ENCODE data around the gene SLC13A3. TPM values are rescaled to one million over a fixed set of nuclear protein-coding genes. Genes with fewer than 3 reads are reported as not detected.

The SLC13A3 gene
- total RNA-seq, 1 experiment from 2014 or later, result not detected

GRCh38 chr20:46646659-46647380 is 4.4 kb downstream of the SLC13A3 start:
- H3K9me3 Mint-ChIP-seq (ENCODE audit: low read depth, unreplicated experiment), result no peaks in the 10 kb centered on the region
- intact Hi-C loops (cut with micrococcal nuclease; ENCODE audit: unreplicated experiment), result no loop called here
- TF ChIP-seq CTCF (IDR thresholded peaks at IDR 0.05; ENCODE audit: unreplicated experiment), result no peak
- peaks cover 8% of the 10 kb centered on the region for H3K36me3 Mint-ChIP-seq (ENCODE audit: insufficient read depth, unreplicated experiment)
- CTCF ChIA-PET, result interaction anchor here (1.4 kb wide), 1 partner anchor 16 kb away, joined by 3 read pairs; no protein-coding TSS in a partner anchor
- peaks cover 71% of the 10 kb centered on the region for H3K27me3 Mint-ChIP-seq (ENCODE audit: unreplicated experiment)
- H3K27ac Mint-ChIP-seq (ENCODE audit: unreplicated experiment), result no peak overlapping the region
- no peak for DNase-seq
- no TSS peak for BruUV-seq (replicated peaks)
- H3K4me3 Mint-ChIP-seq (ENCODE audit: low read depth, unreplicated experiment), result no peak overlapping the region
- no peaks in the 10 kb centered on the region for H3K4me1 Mint-ChIP-seq (ENCODE audit: low read depth, unreplicated experiment)

DNA sequence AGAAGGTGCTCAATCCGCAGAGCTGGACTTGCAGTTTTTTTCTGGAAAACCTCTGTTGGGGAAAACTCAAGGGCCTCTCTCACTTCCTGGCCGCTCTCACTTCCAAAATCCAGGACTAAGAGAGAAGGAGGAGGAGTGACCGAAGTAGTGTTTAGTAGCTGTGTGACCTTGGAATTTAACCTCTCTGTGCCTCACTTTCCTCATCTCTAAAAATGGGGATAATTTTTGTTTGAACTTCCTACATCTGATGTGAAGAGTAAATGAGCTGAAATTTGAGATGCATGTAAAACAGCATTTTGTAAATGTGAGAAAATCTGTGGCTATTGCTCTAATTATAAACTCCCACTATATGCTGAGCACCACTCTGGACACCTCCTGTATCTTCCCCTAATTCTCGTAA is 5.1 kb downstream of the SLC13A3 start:
- H3K27me3 Mint-ChIP-seq (ENCODE audit: unreplicated experiment), result peaks cover 67% of the 10 kb centered on the region
- H3K27ac Mint-ChIP-seq (ENCODE audit: unreplicated experiment), result no peak overlapping the region
- no peaks in the 10 kb centered on the region for H3K9me3 Mint-ChIP-seq (ENCODE audit: low read depth, unreplicated experiment)
- no peak for DNase-seq
- intact Hi-C loops (cut with micrococcal nuclease; ENCODE audit: unreplicated experiment), result no loop called here
- BruUV-seq (replicated peaks), result no TSS peak
- H3K4me3 Mint-ChIP-seq (ENCODE audit: low read depth, unreplicated experiment), result no peak overlapping the region
- no peak for TF ChIP-seq CTCF (IDR thresholded peaks at IDR 0.05; ENCODE audit: unreplicated experiment)
- no peaks in the 10 kb centered on the region for H3K4me1 Mint-ChIP-seq (ENCODE audit: low read depth, unreplicated experiment)
- peaks cover 6% of the 10 kb centered on the region for H3K36me3 Mint-ChIP-seq (ENCODE audit: insufficient read depth, unreplicated experiment)
- CTCF ChIA-PET, result no interaction called here

DNA sequence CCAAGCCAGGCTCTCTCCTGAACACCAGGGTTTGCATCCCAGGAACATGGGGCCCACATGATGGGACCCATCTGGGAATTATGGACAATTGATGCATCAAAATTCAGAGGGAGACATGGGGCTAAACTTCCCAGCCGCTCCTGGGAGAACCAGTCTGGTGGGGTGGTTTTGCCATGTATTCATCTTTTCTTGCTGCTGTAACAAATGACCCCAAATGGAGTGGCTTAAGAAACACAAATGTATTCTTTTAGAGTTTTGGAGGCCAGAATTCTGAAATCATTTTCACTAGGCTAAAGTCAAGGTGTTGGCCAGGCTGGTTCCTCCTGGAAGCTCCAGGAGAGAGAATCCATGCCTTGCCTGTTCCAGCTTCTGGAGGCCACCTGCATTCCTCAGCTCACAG is 6.5 kb downstream of the SLC13A3 start:
- Mint-ChIP-seq H3K27me3 (ENCODE audit: unreplicated experiment) (peaks cover 53% of the 10 kb centered on the region), H3K4me1 (ENCODE audit: low read depth, unreplicated experiment) (no peaks in the 10 kb centered on the region), H3K36me3 (ENCODE audit: insufficient read depth, unreplicated experiment) (no peaks in the 10 kb centered on the region), H3K9me3 (ENCODE audit: low read depth, unreplicated experiment) (no peaks in the 10 kb centered on the region), H3K4me3 (ENCODE audit: low read depth, unreplicated experiment) (no peak overlapping the region), H3K27ac (ENCODE audit: unreplicated experiment) (no peak overlapping the region)
- CTCF ChIA-PET, result no interaction called here
- BruUV-seq (replicated peaks), result no TSS peak
- no peak for TF ChIP-seq CTCF (IDR thresholded peaks at IDR 0.05; ENCODE audit: unreplicated experiment)
- intact Hi-C loops (cut with micrococcal nuclease; ENCODE audit: unreplicated experiment), result no loop called here
- no peak for DNase-seq

DNA sequence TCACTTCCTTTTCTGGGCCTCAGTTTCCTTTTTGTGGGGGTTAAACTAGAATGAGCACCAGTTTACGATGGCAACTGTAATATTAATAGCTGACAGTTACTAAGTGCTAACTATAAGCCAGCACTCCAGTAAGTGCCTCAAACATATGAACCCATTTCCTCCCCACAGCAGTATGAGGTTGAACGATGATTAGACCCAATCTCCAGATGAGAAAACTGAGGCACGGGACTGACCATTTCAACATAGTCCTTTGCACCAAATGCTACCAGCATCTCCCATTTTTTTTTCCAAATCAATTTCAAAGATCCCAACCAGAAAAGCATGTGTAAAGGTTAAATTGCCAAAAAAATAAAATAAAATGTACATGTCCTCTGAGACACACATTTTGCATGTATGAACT is 7.1 kb downstream of the SLC13A3 start:
- H3K36me3 Mint-ChIP-seq (ENCODE audit: insufficient read depth, unreplicated experiment), result no peaks in the 10 kb centered on the region
- no peak overlapping the region for H3K27ac Mint-ChIP-seq (ENCODE audit: unreplicated experiment)

More for the DNA sequence above, 7.1 kb downstream of the SLC13A3 start:
- H3K27me3 Mint-ChIP-seq (ENCODE audit: unreplicated experiment), result peaks cover 47% of the 10 kb centered on the region
- intact Hi-C loops (cut with micrococcal nuclease; ENCODE audit: unreplicated experiment), result no loop called here
- no peak for TF ChIP-seq CTCF (IDR thresholded peaks at IDR 0.05; ENCODE audit: unreplicated experiment)
- no peak overlapping the region for H3K4me3 Mint-ChIP-seq (ENCODE audit: low read depth, unreplicated experiment)
- no peak for DNase-seq
- no peaks in the 10 kb centered on the region for H3K9me3 Mint-ChIP-seq (ENCODE audit: low read depth, unreplicated experiment)
- BruUV-seq (replicated peaks), result no TSS peak
- CTCF ChIA-PET, result no interaction called here
- H3K4me1 Mint-ChIP-seq (ENCODE audit: low read depth, unreplicated experiment), result no peaks in the 10 kb centered on the region
